Measurements from ENCODE around the gene ZEB2.

ZEB2 gene

DNA sequence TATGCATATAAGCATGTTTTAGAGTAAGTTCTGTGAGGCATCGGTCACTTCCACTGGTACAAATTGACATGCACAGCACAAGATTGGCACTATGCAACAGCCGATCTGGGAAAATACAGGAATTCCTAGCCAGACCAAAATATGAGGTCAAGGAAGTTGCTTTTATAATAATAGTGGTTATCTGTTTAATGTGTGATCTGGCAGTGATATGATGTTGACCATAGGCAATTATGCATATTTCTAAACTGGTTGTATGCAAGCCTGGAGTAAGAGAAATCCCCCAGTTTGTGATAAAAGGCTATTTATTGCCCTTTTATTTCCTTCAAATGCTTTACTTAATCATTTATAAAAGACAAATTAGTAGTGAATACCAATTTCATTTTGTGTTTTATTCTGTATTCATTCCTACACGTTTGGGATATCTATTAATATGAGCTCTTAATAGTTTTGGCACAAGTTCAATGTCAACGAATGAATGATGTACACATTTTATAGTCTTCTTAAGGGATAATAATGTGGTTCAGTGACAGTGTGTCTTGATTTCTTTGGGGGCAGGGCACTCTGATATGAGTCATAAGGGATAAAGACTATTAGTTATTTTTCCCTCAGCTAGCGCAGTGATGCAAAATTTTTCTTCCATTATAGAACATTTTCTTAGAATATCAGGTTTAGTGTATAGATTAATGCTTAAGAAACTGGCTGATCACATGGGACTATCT, 34.7 kb upstream of the ZEB2 start:
- H3F3A ChIP-seq (ENCODE audit: insufficient read depth), result no peaks in the 10 kb centered on the region
- H3K27ac ChIP-seq (ENCODE audit: low read depth, low read length), result no peak overlapping the region
- H2AFZ ChIP-seq (ENCODE audit: low read depth, low read length, severe bottlenecking), result no peak overlapping the region
- H3K36me3 ChIP-seq (ENCODE audit: low read length), result no peaks in the 10 kb centered on the region
- no peaks in the 10 kb centered on the region for H3K27me3 ChIP-seq (ENCODE audit: low read length)
- H3K9me2 ChIP-seq (replicated peaks; ENCODE audit: insufficient read depth, low read length), result no peaks in the 10 kb centered on the region
- TF ChIP-seq, protein P1, sequence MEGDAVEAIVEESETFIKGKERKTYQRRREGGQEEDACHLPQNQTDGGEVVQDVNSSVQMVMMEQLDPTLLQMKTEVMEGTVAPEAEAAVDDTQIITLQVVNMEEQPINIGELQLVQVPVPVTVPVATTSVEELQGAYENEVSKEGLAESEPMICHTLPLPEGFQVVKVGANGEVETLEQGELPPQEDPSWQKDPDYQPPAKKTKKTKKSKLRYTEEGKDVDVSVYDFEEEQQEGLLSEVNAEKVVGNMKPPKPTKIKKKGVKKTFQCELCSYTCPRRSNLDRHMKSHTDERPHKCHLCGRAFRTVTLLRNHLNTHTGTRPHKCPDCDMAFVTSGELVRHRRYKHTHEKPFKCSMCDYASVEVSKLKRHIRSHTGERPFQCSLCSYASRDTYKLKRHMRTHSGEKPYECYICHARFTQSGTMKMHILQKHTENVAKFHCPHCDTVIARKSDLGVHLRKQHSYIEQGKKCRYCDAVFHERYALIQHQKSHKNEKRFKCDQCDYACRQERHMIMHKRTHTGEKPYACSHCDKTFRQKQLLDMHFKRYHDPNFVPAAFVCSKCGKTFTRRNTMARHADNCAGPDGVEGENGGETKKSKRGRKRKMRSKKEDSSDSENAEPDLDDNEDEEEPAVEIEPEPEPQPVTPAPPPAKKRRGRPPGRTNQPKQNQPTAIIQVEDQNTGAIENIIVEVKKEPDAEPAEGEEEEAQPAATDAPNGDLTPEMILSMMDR (IDR thresholded peaks at IDR 0.05; ENCODE audit: insufficient read depth, low read length, poor library complexity, severe bottlenecking), result no peak
- TF ChIP-seq EZH2phosphoT487 (conservative IDR thresholded peaks at IDR 0.05; ENCODE audit: low read length), result no peak
- no peak overlapping the region for H3K9ac ChIP-seq (ENCODE audit: low read length)
- H3K4me3 ChIP-seq (ENCODE audit: insufficient read depth, low read length, poor library complexity, severe bottlenecking), result no peak overlapping the region
- H3K79me2 ChIP-seq (ENCODE audit: insufficient read depth, low read length), result no peaks in the 10 kb centered on the region
- no peaks in the 10 kb centered on the region for H4K20me1 ChIP-seq (ENCODE audit: low read depth, low read length)
- no peak overlapping the region for H3K4me2 ChIP-seq (ENCODE audit: low read depth, low read length, poor library complexity, severe bottlenecking)
- H3K9me3 ChIP-seq (ENCODE audit: insufficient read depth, low read length), result no peaks in the 10 kb centered on the region

DNA sequence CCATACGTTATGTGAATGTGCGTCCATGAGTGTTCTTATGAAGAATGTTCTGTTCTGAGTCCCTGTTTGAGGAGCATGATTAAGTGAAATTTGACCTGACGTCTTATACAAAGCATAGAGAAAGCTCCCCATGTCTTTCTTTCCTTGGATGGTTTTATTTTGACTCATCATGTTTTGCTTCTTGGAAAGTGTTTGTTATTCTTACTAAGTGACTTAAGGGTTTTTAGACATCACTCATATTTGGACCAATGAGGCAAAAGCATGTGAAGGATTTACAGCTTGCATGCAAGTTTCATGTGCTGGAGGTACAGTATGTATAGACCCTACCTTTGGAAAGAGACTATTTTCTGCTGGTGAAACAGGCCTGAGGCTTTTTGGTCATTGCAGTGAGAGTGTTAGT, 33.5 kb upstream of the ZEB2 start:
- H3K4me3 ChIP-seq (ENCODE audit: insufficient read depth, low read length, poor library complexity, severe bottlenecking), result no peak overlapping the region
- no peak overlapping the region for H3K9ac ChIP-seq (ENCODE audit: low read length)
- no peaks in the 10 kb centered on the region for H3K9me2 ChIP-seq (replicated peaks; ENCODE audit: insufficient read depth, low read length)
- TF ChIP-seq, protein P1 (IDR thresholded peaks at IDR 0.05; ENCODE audit: insufficient read depth, low read length, poor library complexity, severe bottlenecking), result no peak
- no peak for TF ChIP-seq EZH2phosphoT487 (conservative IDR thresholded peaks at IDR 0.05; ENCODE audit: low read length)
- no peaks in the 10 kb centered on the region for H3K79me2 ChIP-seq (ENCODE audit: insufficient read depth, low read length)
- H3K27me3 ChIP-seq (ENCODE audit: low read length), result no peaks in the 10 kb centered on the region
- no peaks in the 10 kb centered on the region for H3K9me3 ChIP-seq (ENCODE audit: insufficient read depth, low read length)
- no peak overlapping the region for H3K27ac ChIP-seq (ENCODE audit: low read depth, low read length)
- H3F3A ChIP-seq (ENCODE audit: insufficient read depth), result no peaks in the 10 kb centered on the region
- H3K36me3 ChIP-seq (ENCODE audit: low read length), result no peaks in the 10 kb centered on the region
- no peaks in the 10 kb centered on the region for H4K20me1 ChIP-seq (ENCODE audit: low read depth, low read length)
- H2AFZ ChIP-seq (ENCODE audit: low read depth, low read length, severe bottlenecking), result no peak overlapping the region
- H3K4me2 ChIP-seq (ENCODE audit: low read depth, low read length, poor library complexity, severe bottlenecking), result no peak overlapping the region

DNA sequence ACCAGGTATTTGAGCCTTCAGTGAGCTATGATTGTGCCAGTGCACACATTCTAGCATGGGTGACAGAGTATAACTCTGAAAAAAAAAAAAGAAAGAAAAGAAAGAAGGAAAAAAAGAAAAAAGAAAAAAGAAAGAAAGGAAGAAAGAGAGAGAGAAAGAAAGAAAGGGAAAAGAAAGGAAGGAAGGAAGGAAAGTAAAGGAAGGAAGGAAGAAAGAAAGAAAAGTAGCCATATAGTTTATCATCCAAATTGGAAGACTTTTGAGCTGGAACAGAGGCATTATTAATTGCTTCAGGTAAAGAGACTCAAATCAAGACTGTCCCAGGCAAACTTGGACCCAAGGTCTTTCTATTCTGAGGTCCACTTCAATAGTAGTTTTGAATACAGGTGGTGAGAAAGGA, 32.9 kb upstream of the ZEB2 start:
- Histone ChIP-seq H3K9ac (ENCODE audit: low read length) (no peak overlapping the region), H2AFZ (ENCODE audit: low read depth, low read length, severe bottlenecking) (no peak overlapping the region), H3K9me2 (replicated peaks; ENCODE audit: insufficient read depth, low read length) (no peaks in the 10 kb centered on the region), H3K4me3 (ENCODE audit: insufficient read depth, low read length, poor library complexity, severe bottlenecking) (no peak overlapping the region), H3K27me3 (ENCODE audit: low read length) (no peaks in the 10 kb centered on the region), H3K36me3 (ENCODE audit: low read length) (no peaks in the 10 kb centered on the region), H3K9me3 (ENCODE audit: insufficient read depth, low read length) (no peaks in the 10 kb centered on the region), H3K4me2 (ENCODE audit: low read depth, low read length, poor library complexity, severe bottlenecking) (no peak overlapping the region), H3K79me2 (ENCODE audit: insufficient read depth, low read length) (no peaks in the 10 kb centered on the region), H3K27ac (ENCODE audit: low read depth, low read length) (no peak overlapping the region), H4K20me1 (ENCODE audit: low read depth, low read length) (no peaks in the 10 kb centered on the region), H3F3A (ENCODE audit: insufficient read depth) (no peaks in the 10 kb centered on the region)
- TF ChIP-seq, protein P1 (IDR thresholded peaks at IDR 0.05; ENCODE audit: insufficient read depth, low read length, poor library complexity, severe bottlenecking), result no peak
- no peak for TF ChIP-seq EZH2phosphoT487 (conservative IDR thresholded peaks at IDR 0.05; ENCODE audit: low read length)

All from SU-DHL-6 (cell line).